Measurements from ENCODE around the gene HOXC6. TPM values are rescaled to one million over a fixed set of nuclear protein-coding genes. Genes with fewer than 3 reads are reported as not detected.

Gene HOXC6
- total and polyA plus RNA-seq, 2 of the 8 experiments (the other 6 are each of a cell fraction or from before 2014, with no cell fraction given) = not detected

GRCh38 chr12:54003625-54004024, 24.6 kb upstream of the HOXC6 start (continued):
- TF ChIP-seq EGR1 (IDR thresholded peaks at IDR 0.05; ENCODE audit: borderline replicate concordance, low read depth, low read length) = no peak
- no peak for TF ChIP-seq RFX5 (IDR thresholded peaks at IDR 0.05; ENCODE audit: borderline replicate concordance, low read depth, low read length)
- TF ChIP-seq PHF8 (conservative IDR thresholded peaks at IDR 0.05; ENCODE audit: low read depth, low read length) = no peak
- TF ChIP-seq MAFK (IDR thresholded peaks at IDR 0.05; ENCODE audit: low read depth, low read length) = no peak
- no peak; the same call in 1 of the 2 replicates for TF ChIP-seq CBX8 (IDR thresholded peaks at IDR 0.05; ENCODE audit: borderline replicate concordance, low read depth, low read length)
- no peak for TF ChIP-seq SIRT6 (IDR thresholded peaks at IDR 0.05; ENCODE audit: low read length)

Data from H1 (cell line).